HepG2 (cell line): Measurements from ENCODE around the gene PPHLN1. TPM values are rescaled to one million over a fixed set of nuclear protein-coding genes. Genes with fewer than 3 reads are reported as not detected.

Experiments used
- CENPBD1 ChIP-seq: sonication (generic); formaldehyde crosslinking; IDR thresholded peaks from 2 replicates; pipeline ENCODE4 v1.8.0; 2022; ENCODE audit warnings: missing genetic modification reagents, low read depth, mild to moderate bottlenecking, borderline replicate concordance
- MXD1 ChIP-seq: sonication (generic); formaldehyde crosslinking; IDR thresholded peaks from 2 replicates; pipeline ENCODE4 v1.4.0; 2020; ENCODE audit warnings: mild to moderate bottlenecking, missing genetic modification reagents
- NCOR1 ChIP-seq: fragments of 200-600 bp; sonication (generic); IDR thresholded peaks from 2 replicates; pipeline ENCODE4 v1.7.0; 2017; ENCODE audit warnings: antibody characterized with exemption, low read length, borderline replicate concordance
- PBX2 ChIP-seq: IDR thresholded peaks from 2 replicates; pipeline ENCODE4 v1.6.1; 2016; ENCODE audit warnings: control low read depth
- ZNF441 ChIP-seq: sonication (generic); formaldehyde crosslinking; IDR thresholded peaks from 2 replicates; pipeline ENCODE4 v1.7.0; 2021; ENCODE audit warnings: missing genetic modification reagents, borderline replicate concordance
- ZNF557 ChIP-seq: sonication (generic); formaldehyde crosslinking; IDR thresholded peaks from 2 replicates; pipeline ENCODE4 v1.4.0; 2020; ENCODE audit warnings: missing genetic modification reagents
- ZNF609 ChIP-seq: sonication (generic); formaldehyde crosslinking; IDR thresholded peaks from 2 replicates; pipeline ENCODE4 v1.4.0; 2020; ENCODE audit warnings: mild to moderate bottlenecking, missing genetic modification reagents, borderline replicate concordance
- ZNF646 ChIP-seq: sonication (generic); formaldehyde crosslinking; IDR thresholded peaks from 2 replicates; pipeline ENCODE4 v1.9.0; 2021; ENCODE audit warnings: mild to moderate bottlenecking, missing genetic modification reagents
- ZNF691 ChIP-seq: sonication (generic); formaldehyde crosslinking; IDR thresholded peaks from 2 replicates; pipeline ENCODE4 v1.4.0; 2020; ENCODE audit warnings: missing genetic modification reagents, low read depth, mild to moderate bottlenecking, borderline replicate concordance
- ZNF816 ChIP-seq: sonication (generic); formaldehyde crosslinking; IDR thresholded peaks from 2 replicates; pipeline ENCODE4 v1.8.0; 2022; ENCODE audit warnings: missing genetic modification reagents, mild to moderate bottlenecking, borderline replicate concordance
- polyA plus RNA-seq, 8 experiments: library from polyadenylated mRNA; depleted of rRNA in 3 of 8; stranded (reverse) in 7 of 8; unstranded in 1 of 8; fragments of >200 nt; fragmentation: Illumina TruSeq in 4 of 8; extraction: Trizol in 4 of 8; gene quantifications; 2 replicates each; pipeline versions ENCODE4 v1.2.1 to v1.2.3, GENCODE V29; 2011 to 2016; ENCODE audit warnings: low read depth in 4 of 8, missing spikeins in 1 of 8, mixed read lengths in 1 of 8; ENCODE audit not compliant: insufficient read depth in 1 of 8
- total RNA-seq, 5 experiments: library from RNA; depleted of rRNA; stranded (reverse); fragments of >200 nt; fragmentation: Illumina TruSeq; extraction: Trizol; gene quantifications; 2 replicates each; pipeline ENCODE4 v1.2.3, GENCODE V29; 2016; ENCODE audit warnings: low read depth in 1 of 5

The PPHLN1 gene
- total and polyA plus RNA-seq, 2 of the 13 experiments (the other 11 are each of a cell fraction or from before 2014, with no cell fraction given): 43.4 to 66.0 TPM

GRCh38 chr12:42325653-42326474 lies at the start of gene PPHLN1, which contains the start of gene ZCRB1 (continued):
- TF ChIP-seq ZNF609 (CRISPR knock-in tag) (0 out of 2 replicates have a peak, but pooled peaks have one; percentile 21), NCOR1 (no peak), MXD1 (CRISPR knock-in tag) (peak; percentile 66; the same call in 1 of the 2 replicates), ZNF557 (CRISPR knock-in tag) (no peak; the same call in 1 of the 2 replicates), ZNF441 (peak; percentile 53; the same call in 1 of the 2 replicates), CENPBD1 (no peak), ZNF646 (CRISPR knock-in tag) (no peak), ZNF816 (CRISPR knock-in tag) (no peak), ZNF691 (CRISPR knock-in tag) (no peak), PBX2 (CRISPR knock-in tag) (no peak)
